ENCODE data around the gene CFAP300. TPM values are rescaled to one million over a fixed set of nuclear protein-coding genes. Genes with fewer than 3 reads are reported as not detected.

CFAP300 gene
- total RNA-seq, 1 donor from 2014 or later, result not detected

GRCh38 chr11:102099755-102100154, 52.5 kb downstream of the CFAP300 start:
- Mint-ChIP-seq H3K36me3 (ENCODE audit: low read depth) (no peaks in the 10 kb centered on the region), H3K27ac (no peak overlapping the region), H3K4me1 (ENCODE audit: low read depth) (no peaks in the 10 kb centered on the region), H3K27me3 (ENCODE audit: insufficient read depth) (peaks cover 6% of the 10 kb centered on the region), H3K9me3 (no peaks in the 10 kb centered on the region), H3K4me3 (no peak overlapping the region)
- intact Hi-C loops (cut with micrococcal nuclease), result no loop called here
- DNase-seq (ENCODE audit: low spot score), result no peak

- no peaks in the 10 kb centered on the region for H3K36me3 Mint-ChIP-seq (ENCODE audit: low read depth)
- intact Hi-C loops (cut with micrococcal nuclease), result loop anchor here (5.0 kb wide), 1 partner anchor 163 kb away; no protein-coding TSS in a partner anchor
- peaks cover 7% of the 10 kb centered on the region for H3K4me1 Mint-ChIP-seq (ENCODE audit: low read depth)
- H3K4me3 Mint-ChIP-seq, result peak overlapping the region; percentile 83
- no peaks in the 10 kb centered on the region for H3K9me3 Mint-ChIP-seq
- peaks cover 57% of the 10 kb centered on the region for H3K27me3 Mint-ChIP-seq (ENCODE audit: insufficient read depth)
- no peak for DNase-seq (ENCODE audit: low spot score)
- H3K27ac Mint-ChIP-seq, result no peak overlapping the region
Measured at GRCh38 chr11:102108734-102109440, 61.6 kb downstream of the CFAP300 start.

GRCh38 chr11:102109896-102110760, 62.9 kb downstream of the CFAP300 start, which contains the start of gene YAP1:
Gene YAP1, plus strand, starts transcription at chr11:102110447. Its CDS starts 402 bp downstream, at chr11:102110849.
- H3K36me3 Mint-ChIP-seq (ENCODE audit: low read depth), result no peaks in the 10 kb centered on the region
- H3K9me3 Mint-ChIP-seq, result no peaks in the 10 kb centered on the region
- peak within 1 kb of the TSS; percentile 75 for H3K27ac Mint-ChIP-seq
- H3K27me3 Mint-ChIP-seq (ENCODE audit: insufficient read depth), result peaks cover 65% of the 10 kb centered on the region
- peak within 1 kb of the TSS; percentile 93 for H3K4me3 Mint-ChIP-seq
- peak; percentile 55 for DNase-seq (ENCODE audit: low spot score)
- peaks cover 7% of the 10 kb centered on the region for H3K4me1 Mint-ChIP-seq (ENCODE audit: low read depth)
- intact Hi-C loops (cut with micrococcal nuclease), result loop anchor here (5.0 kb wide), 2 partner anchors 162 to 193 kb away; partner anchors contain the start of genes ANGPTL5 and CEP126

GRCh38 chr11:102110761-102111010, 63.4 kb downstream of the CFAP300 start:
- H3K27me3 Mint-ChIP-seq (ENCODE audit: insufficient read depth), result peaks cover 69% of the 10 kb centered on the region

GRCh38 chr11:102111011-102111786, 64.0 kb downstream of the CFAP300 start:
- H3K27me3 Mint-ChIP-seq (ENCODE audit: insufficient read depth), result peaks cover 70% of the 10 kb centered on the region
- no peak overlapping the region for H3K27ac Mint-ChIP-seq
- intact Hi-C loops (cut with micrococcal nuclease), result loop anchor here (5.0 kb wide), 1 partner anchor 194 kb away; the partner anchor contains the start of genes ANGPTL5 and CEP126

More at GRCh38 chr11:102110761-102111010, 63.4 kb downstream of the CFAP300 start:
- Mint-ChIP-seq H3K4me1 (ENCODE audit: low read depth) (peaks cover 7% of the 10 kb centered on the region), H3K36me3 (ENCODE audit: low read depth) (no peaks in the 10 kb centered on the region), H3K4me3 (no peak overlapping the region), H3K27ac (no peak overlapping the region), H3K9me3 (no peaks in the 10 kb centered on the region)
- intact Hi-C loops (cut with micrococcal nuclease), result loop anchor here (5.0 kb wide), 1 partner anchor 193 kb away; the partner anchor contains the start of genes ANGPTL5 and CEP126
- DNase-seq (ENCODE audit: low spot score), result no peak

DNA sequence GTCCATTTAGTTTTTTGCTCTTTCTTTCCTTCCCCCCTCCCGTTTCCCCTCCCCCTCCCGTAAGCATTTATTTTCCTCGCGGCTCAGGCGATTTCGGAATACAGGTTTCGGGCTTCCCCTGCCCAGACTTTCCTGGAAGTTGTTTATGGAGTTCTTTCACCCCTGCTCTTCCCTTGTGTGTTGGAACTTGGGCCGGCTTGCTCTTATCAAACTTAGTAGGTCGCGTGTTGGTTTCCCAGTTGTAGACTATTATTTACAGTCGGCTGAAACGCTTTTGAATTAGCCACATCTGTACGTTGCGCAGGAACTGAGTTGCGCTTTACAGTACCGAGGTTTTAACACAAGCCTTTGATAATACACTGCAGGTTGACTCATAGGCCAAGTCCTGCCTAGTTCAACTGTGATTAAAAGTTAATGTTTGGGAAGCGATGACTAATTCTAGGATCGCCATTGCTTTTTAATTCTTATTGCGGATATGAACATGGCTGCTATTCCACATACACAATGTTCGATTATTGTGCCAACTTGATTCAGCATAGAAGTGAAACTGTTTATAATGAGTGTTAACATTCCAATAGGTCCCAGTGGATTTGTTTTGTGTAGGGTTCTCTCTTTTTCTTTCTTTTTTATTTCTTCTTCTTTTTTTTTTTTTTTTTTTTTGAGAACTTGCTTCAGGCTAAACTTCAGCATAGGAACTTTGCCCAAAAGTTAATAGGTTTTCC, 64.7 kb downstream of the CFAP300 start:
- no peaks in the 10 kb centered on the region for H3K9me3 Mint-ChIP-seq
- H3K27me3 Mint-ChIP-seq (ENCODE audit: insufficient read depth), result peaks cover 72% of the 10 kb centered on the region
- intact Hi-C loops (cut with micrococcal nuclease), result loop anchor here (5.0 kb wide), 1 partner anchor 195 kb away; the partner anchor contains the start of genes ANGPTL5 and CEP126

More at GRCh38 chr11:102111011-102111786, 64.0 kb downstream of the CFAP300 start:
- peak; percentile 1 for DNase-seq (ENCODE audit: low spot score)
- no peaks in the 10 kb centered on the region for H3K36me3 Mint-ChIP-seq (ENCODE audit: low read depth)
- no peaks in the 10 kb centered on the region for H3K9me3 Mint-ChIP-seq
- H3K4me1 Mint-ChIP-seq (ENCODE audit: low read depth), result peaks cover 7% of the 10 kb centered on the region
- peak overlapping the region; percentile 82 for H3K4me3 Mint-ChIP-seq

GRCh38 chr11:102112509-102112821, 65.2 kb downstream of the CFAP300 start:
- intact Hi-C loops (cut with micrococcal nuclease), result loop anchor here (5.0 kb wide), 1 partner anchor 195 kb away; the partner anchor contains the start of genes ANGPTL5 and CEP126
- H3K9me3 Mint-ChIP-seq, result no peaks in the 10 kb centered on the region
- H3K4me1 Mint-ChIP-seq (ENCODE audit: low read depth), result peaks cover 7% of the 10 kb centered on the region
- H3K4me3 Mint-ChIP-seq, result peak overlapping the region; percentile 15
- H3K27me3 Mint-ChIP-seq (ENCODE audit: insufficient read depth), result peaks cover 73% of the 10 kb centered on the region
- no peaks in the 10 kb centered on the region for H3K36me3 Mint-ChIP-seq (ENCODE audit: low read depth)
- no peak for DNase-seq (ENCODE audit: low spot score)
- no peak overlapping the region for H3K27ac Mint-ChIP-seq

More for the DNA sequence above, 64.7 kb downstream of the CFAP300 start:
- DNase-seq (ENCODE audit: low spot score), result no peak
- H3K4me3 Mint-ChIP-seq, result peak overlapping the region; percentile 82
- no peak overlapping the region for H3K27ac Mint-ChIP-seq
- no peaks in the 10 kb centered on the region for H3K36me3 Mint-ChIP-seq (ENCODE audit: low read depth)
- peaks cover 7% of the 10 kb centered on the region for H3K4me1 Mint-ChIP-seq (ENCODE audit: low read depth)

DNA sequence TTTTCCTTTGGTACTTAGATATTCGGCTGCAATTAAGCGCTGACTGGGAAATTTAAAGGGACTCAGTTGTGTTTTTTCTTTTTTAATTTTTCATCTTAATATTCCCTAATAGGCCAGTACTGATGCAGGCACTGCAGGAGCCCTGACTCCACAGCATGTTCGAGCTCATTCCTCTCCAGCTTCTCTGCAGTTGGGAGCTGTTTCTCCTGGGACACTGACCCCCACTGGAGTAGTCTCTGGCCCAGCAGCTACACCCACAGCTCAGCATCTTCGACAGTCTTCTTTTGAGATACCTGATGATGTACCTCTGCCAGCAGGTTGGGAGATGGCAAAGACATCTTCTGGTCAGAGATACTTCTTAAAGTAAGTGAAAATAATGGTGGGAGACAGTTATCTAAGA, 66.8 kb downstream of the CFAP300 start:
- H3K4me1 Mint-ChIP-seq (ENCODE audit: low read depth), result peaks cover 7% of the 10 kb centered on the region
- DNase-seq (ENCODE audit: low spot score), result no peak
- intact Hi-C loops (cut with micrococcal nuclease), result loop anchor here (5.0 kb wide), 1 partner anchor 197 kb away; the partner anchor contains the start of genes ANGPTL5 and CEP126
- H3K27ac Mint-ChIP-seq, result no peak overlapping the region
- no peaks in the 10 kb centered on the region for H3K36me3 Mint-ChIP-seq (ENCODE audit: low read depth)
- peaks cover 60% of the 10 kb centered on the region for H3K27me3 Mint-ChIP-seq (ENCODE audit: insufficient read depth)
- H3K4me3 Mint-ChIP-seq, result no peak overlapping the region
- H3K9me3 Mint-ChIP-seq, result no peaks in the 10 kb centered on the region

DNA sequence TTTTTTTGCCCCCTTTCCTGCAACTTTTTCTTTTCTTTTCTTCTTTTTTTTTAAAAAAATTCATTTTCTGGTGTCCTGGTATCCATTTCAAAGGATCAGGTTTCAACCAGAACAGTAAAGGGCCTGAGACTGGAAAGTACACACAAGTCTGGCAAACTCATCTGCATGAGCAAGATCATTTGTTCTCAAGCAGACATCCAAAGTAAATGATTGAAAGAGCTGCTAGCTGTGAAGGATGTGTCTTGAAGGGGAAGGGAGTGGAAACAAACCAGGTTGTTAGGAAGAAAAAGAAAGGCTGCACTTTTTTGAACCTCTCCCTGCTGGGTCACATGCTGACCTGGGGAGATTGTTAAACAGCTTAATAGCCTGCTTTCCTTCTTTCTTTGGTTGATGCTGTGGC, 68.3 kb downstream of the CFAP300 start:
- no peak overlapping the region for H3K4me3 Mint-ChIP-seq
- intact Hi-C loops (cut with micrococcal nuclease), result no loop called here
- H3K4me1 Mint-ChIP-seq (ENCODE audit: low read depth), result peaks cover 7% of the 10 kb centered on the region
- H3K27ac Mint-ChIP-seq, result no peak overlapping the region
- H3K27me3 Mint-ChIP-seq (ENCODE audit: insufficient read depth), result peaks cover 50% of the 10 kb centered on the region
- no peaks in the 10 kb centered on the region for H3K36me3 Mint-ChIP-seq (ENCODE audit: low read depth)
- DNase-seq (ENCODE audit: low spot score), result no peak
- no peaks in the 10 kb centered on the region for H3K9me3 Mint-ChIP-seq

GRCh38 chr11:102116453-102117205, 69.4 kb downstream of the CFAP300 start:
- Mint-ChIP-seq H3K9me3 (no peaks in the 10 kb centered on the region), H3K4me1 (ENCODE audit: low read depth) (peaks cover 6% of the 10 kb centered on the region), H3K4me3 (no peak overlapping the region), H3K36me3 (ENCODE audit: low read depth) (no peaks in the 10 kb centered on the region), H3K27me3 (ENCODE audit: insufficient read depth) (peaks cover 48% of the 10 kb centered on the region), H3K27ac (no peak overlapping the region)
- no peak for DNase-seq (ENCODE audit: low spot score)
- intact Hi-C loops (cut with micrococcal nuclease), result no loop called here

GRCh38 chr11:102117472-102118113, 70.4 kb downstream of the CFAP300 start:
- no peaks in the 10 kb centered on the region for H3K4me1 Mint-ChIP-seq (ENCODE audit: low read depth)

More at GRCh38 chr11:102117472-102118113, 70.4 kb downstream of the CFAP300 start:
- H3K4me3 Mint-ChIP-seq, result no peak overlapping the region
- no peak overlapping the region for H3K27ac Mint-ChIP-seq
- H3K27me3 Mint-ChIP-seq (ENCODE audit: insufficient read depth), result peaks cover 39% of the 10 kb centered on the region
- H3K36me3 Mint-ChIP-seq (ENCODE audit: low read depth), result no peaks in the 10 kb centered on the region
- intact Hi-C loops (cut with micrococcal nuclease), result no loop called here
- no peak for DNase-seq (ENCODE audit: low spot score)
- no peaks in the 10 kb centered on the region for H3K9me3 Mint-ChIP-seq
